ENCODE results near the gene PIGU. TPM values are rescaled to one million over a fixed set of nuclear protein-coding genes. Genes with fewer than 3 reads are reported as not detected.

PIGU gene
- total RNA-seq, 1 experiment from 2014 or later = 32.8 TPM

DNA sequence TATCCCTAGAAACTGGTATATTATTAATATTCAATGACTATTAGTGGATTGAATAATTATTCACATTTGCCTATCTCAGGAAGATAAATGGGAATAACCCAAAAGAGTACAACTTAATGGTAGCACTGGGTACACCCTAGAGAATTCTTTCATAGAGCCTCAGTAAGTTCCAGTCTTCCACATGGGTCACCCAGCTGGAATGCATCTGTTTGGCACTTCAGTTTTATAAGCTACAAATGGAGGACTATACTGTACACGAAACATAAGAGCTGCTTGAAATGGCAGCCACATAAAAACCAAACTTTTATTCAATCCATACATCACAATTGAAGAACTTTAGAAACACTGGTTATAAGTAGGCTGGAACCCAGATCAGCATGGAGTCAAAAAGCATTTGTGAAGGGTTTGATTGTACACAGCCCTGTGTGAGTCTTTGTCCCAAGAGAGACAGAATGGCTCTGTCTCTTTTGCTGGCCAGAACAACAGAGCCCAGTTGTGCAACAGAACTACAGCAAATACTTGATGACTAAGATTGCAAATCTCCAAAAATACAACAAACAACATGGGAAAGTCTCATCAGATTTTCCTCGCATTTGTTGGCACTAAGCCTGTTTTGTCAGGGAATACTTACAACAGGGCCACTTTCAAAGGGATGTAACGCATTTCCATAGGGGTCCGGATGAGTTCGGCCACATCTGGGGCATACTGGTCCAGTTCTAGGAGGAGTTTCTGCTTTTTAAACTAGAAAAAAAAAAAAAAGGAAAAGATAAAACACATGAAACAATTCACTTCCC lies 39.5 kb downstream of the PIGU start:
- no peak overlapping the region for H2BK15ac ChIP-seq (ENCODE audit: low read depth, low read length)
- no peaks in the 10 kb centered on the region for H3K27me3 ChIP-seq (ENCODE audit: insufficient read depth, low read length)
- no peaks in the 10 kb centered on the region for H3K79me1 ChIP-seq (ENCODE audit: insufficient read depth, low read depth, low read length, poor library complexity, severe bottlenecking)
- H3K4me2 ChIP-seq (ENCODE audit: insufficient read depth, insufficient read length, low read length) = no peak overlapping the region
- Mint-ChIP-seq H3K27ac (peak overlapping the region in 1 of 3 experiments; percentile 18; a peak in 1 of 7 replicates), H3K4me3 (no peak overlapping the region), H3K27me3 (ENCODE audit: low read depth) (no peaks in the 10 kb centered on the region), H3K9me3 (no peaks in the 10 kb centered on the region), H3K4me1 (no peaks in the 10 kb centered on the region), H3K36me3 (ENCODE audit: insufficient read depth in 1 of 3, low read depth in 3 of 3) (peaks cover 3 to 47% (median 27%) of the 10 kb centered on the region in 3 experiments; a peak in 6 of 7 replicates)
- no peak overlapping the region for H2BK5ac ChIP-seq (ENCODE audit: insufficient read length, low read length)
- H3K4ac ChIP-seq (ENCODE audit: low read depth, low read length) = no peak overlapping the region
- H2BK20ac ChIP-seq (ENCODE audit: low read depth, low read length, poor library complexity, severe bottlenecking) = no peak overlapping the region
- H3T11ph ChIP-seq (ENCODE audit: low read length) = no peak overlapping the region
- no peak overlapping the region for H4K5ac ChIP-seq (ENCODE audit: insufficient read length, low read depth, low read length)
- no peaks in the 10 kb centered on the region for H3K9me3 ChIP-seq (ENCODE audit: control insufficient read depth, low read depth, low read length)
- H2BK12ac ChIP-seq (ENCODE audit: insufficient read length, low read depth, low read length) = no peak overlapping the region
- H3K27ac ChIP-seq (ENCODE audit: insufficient read length, low read depth, low read length) = no peak overlapping the region
- no peaks in the 10 kb centered on the region for H3K23me2 ChIP-seq (ENCODE audit: insufficient read length, low read depth, low read length, poor library complexity, severe bottlenecking)
- no peaks in the 10 kb centered on the region for H3K79me2 ChIP-seq (ENCODE audit: insufficient read depth, low read length)
- WGBS (ENCODE audit: extremely low coverage, insufficient read length, low lambda C conversion rate) = no CpG with 5 or more reads among the region's 5 CpGs
- no peak overlapping the region for H3K14ac ChIP-seq (ENCODE audit: insufficient read depth, low read length)
- H2BK120ac ChIP-seq (ENCODE audit: low read depth, low read length, poor library complexity, severe bottlenecking) = no peak overlapping the region
- H3K56ac ChIP-seq (ENCODE audit: insufficient read length, low read depth, low read length) = no peak overlapping the region
- H3K18ac ChIP-seq (ENCODE audit: insufficient read length, low read depth, low read length) = no peak overlapping the region
- TF ChIP-seq, protein P1, sequence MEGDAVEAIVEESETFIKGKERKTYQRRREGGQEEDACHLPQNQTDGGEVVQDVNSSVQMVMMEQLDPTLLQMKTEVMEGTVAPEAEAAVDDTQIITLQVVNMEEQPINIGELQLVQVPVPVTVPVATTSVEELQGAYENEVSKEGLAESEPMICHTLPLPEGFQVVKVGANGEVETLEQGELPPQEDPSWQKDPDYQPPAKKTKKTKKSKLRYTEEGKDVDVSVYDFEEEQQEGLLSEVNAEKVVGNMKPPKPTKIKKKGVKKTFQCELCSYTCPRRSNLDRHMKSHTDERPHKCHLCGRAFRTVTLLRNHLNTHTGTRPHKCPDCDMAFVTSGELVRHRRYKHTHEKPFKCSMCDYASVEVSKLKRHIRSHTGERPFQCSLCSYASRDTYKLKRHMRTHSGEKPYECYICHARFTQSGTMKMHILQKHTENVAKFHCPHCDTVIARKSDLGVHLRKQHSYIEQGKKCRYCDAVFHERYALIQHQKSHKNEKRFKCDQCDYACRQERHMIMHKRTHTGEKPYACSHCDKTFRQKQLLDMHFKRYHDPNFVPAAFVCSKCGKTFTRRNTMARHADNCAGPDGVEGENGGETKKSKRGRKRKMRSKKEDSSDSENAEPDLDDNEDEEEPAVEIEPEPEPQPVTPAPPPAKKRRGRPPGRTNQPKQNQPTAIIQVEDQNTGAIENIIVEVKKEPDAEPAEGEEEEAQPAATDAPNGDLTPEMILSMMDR (conservative IDR thresholded peaks at IDR 0.05) = no peak
- H3K4me1 ChIP-seq (ENCODE audit: insufficient read depth, low read length) = no peaks in the 10 kb centered on the region
- no peaks in the 10 kb centered on the region for H4K20me1 ChIP-seq (ENCODE audit: control insufficient read depth, insufficient read depth, insufficient read length)
- no peak overlapping the region for H4K8ac ChIP-seq (replicated peaks; ENCODE audit: insufficient read length, low read depth, low read length)
- no peak overlapping the region for H3K23ac ChIP-seq (ENCODE audit: insufficient read length, low read depth, low read length)
- no peak overlapping the region for H3K9ac ChIP-seq (ENCODE audit: extremely low read depth, insufficient read length, low read length)
- no peak overlapping the region for H4K91ac ChIP-seq (ENCODE audit: insufficient read length, low read depth, low read length)
- no peak for DNase-seq
- no peak overlapping the region for H2AFZ ChIP-seq (ENCODE audit: low read length)
- H2AK5ac ChIP-seq (ENCODE audit: insufficient read length, low read length) = no peak overlapping the region
